Duodenal mucosa (tissue), 2 donors: ENCODE data around the gene ERC1.

Experiments
- H3K27ac ChIP-seq: one replicate; pipeline ENCODE4 v1.7.0; 2013; ENCODE audit warnings: low read depth, low read length
- H3K27me3 ChIP-seq, 2 donors: one replicate each; pipeline ENCODE4 v1.7.0; 2013; ENCODE audit warnings: low read length in 2 of 2, control low read depth in 1 of 2; ENCODE audit not compliant: insufficient read depth in 2 of 2, control insufficient read depth in 1 of 2
- H3K36me3 ChIP-seq, 2 donors: one replicate each; pipeline ENCODE4 v1.7.0; 2013; ENCODE audit warnings: low read length in 2 of 2, control low read depth in 1 of 2; ENCODE audit not compliant: insufficient read depth in 2 of 2, control insufficient read depth in 1 of 2
- H3K4me1 ChIP-seq, 2 donors: one replicate each; pipeline ENCODE4 v1.7.0; 2013; ENCODE audit warnings: low read length in 2 of 2, control low read depth in 1 of 2; ENCODE audit not compliant: insufficient read depth in 2 of 2, control insufficient read depth in 1 of 2
- H3K4me3 ChIP-seq, 2 donors: one replicate each; pipeline ENCODE4 v1.7.0; 2013; ENCODE audit warnings: low read length in 2 of 2, low read depth in 1 of 2
- H3K9ac ChIP-seq, 2 donors: one replicate each; pipeline ENCODE4 v1.7.0; 2013; ENCODE audit warnings: low read length in 2 of 2, low read depth in 1 of 2
- H3K9me3 ChIP-seq, 2 donors: one replicate each; pipeline ENCODE4 v1.7.0; 2013; ENCODE audit warnings: low read length in 2 of 2, control low read depth in 1 of 2; ENCODE audit not compliant: control insufficient read depth in 1 of 2

ERC1 gene

DNA sequence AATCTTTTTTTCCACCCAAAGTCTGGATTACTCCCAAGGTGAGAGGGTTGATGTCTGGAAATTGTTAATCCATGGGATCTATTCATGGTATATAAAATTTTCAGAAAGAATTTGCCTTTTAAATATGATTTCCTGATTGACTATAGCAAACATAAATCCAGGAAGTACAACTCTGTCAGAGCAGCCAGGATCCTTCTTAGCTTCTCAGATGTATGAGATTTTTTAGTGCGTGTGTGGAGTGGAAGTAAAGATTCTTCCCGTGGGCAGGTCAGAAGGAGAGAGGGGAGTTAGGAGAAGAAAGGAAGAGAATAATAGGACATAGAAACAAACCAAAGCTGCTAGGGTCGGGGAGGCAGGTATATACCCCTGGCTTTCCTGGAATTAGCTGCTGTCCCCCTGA lies 444.0 kb downstream of the ERC1 start:
- peaks cover 11 to 16% of the 10 kb centered on the region in 2 donors for H3K4me1 ChIP-seq
- no peak overlapping the region for H3K27ac ChIP-seq
- H3K9me3 ChIP-seq = no peaks in the 10 kb centered on the region
- H3K27me3 ChIP-seq = no peaks in the 10 kb centered on the region
- H3K9ac ChIP-seq = no peak overlapping the region
- H3K36me3 ChIP-seq = no peaks in the 10 kb centered on the region
- no peak overlapping the region for H3K4me3 ChIP-seq

DNA sequence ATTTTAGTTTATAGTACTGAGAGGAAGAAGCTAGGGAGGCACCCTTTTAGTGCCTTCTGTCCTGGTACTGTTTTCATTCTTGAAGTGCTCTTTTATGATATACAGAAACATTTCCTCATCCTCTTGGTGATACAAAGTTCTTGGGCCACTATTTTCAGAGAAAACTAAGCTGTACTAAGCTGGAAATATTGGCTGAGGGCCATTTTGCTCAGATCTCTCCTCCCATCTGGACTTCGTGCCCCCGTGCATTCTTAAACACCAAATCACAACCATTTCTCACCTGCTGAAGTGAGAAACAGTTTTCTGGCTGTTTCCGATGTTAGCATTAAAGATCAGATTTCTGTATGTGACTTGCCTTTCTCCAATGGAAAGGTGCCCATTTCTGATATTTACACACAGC lies 444.4 kb downstream of the ERC1 start:
- H3K27ac ChIP-seq = no peak overlapping the region
- H3K9ac ChIP-seq = no peak overlapping the region
- no peak overlapping the region for H3K4me3 ChIP-seq
- H3K27me3 ChIP-seq = no peaks in the 10 kb centered on the region
- H3K36me3 ChIP-seq = no peaks in the 10 kb centered on the region
- peaks cover 11 to 16% of the 10 kb centered on the region in 2 donors for H3K4me1 ChIP-seq
- H3K9me3 ChIP-seq = no peaks in the 10 kb centered on the region

GRCh38 chr12:1436015-1436414 lies 445.0 kb downstream of the ERC1 start:
- H3K4me3 ChIP-seq = no peak overlapping the region
- no peak overlapping the region for H3K27ac ChIP-seq

GRCh38 chr12:1436981-1437380 lies 446.0 kb downstream of the ERC1 start:
- H3K4me3 ChIP-seq = no peak overlapping the region
- H3K9me3 ChIP-seq = no peaks in the 10 kb centered on the region
- H3K9ac ChIP-seq = no peak overlapping the region
- H3K36me3 ChIP-seq = no peaks in the 10 kb centered on the region
- peaks cover 11 to 16% of the 10 kb centered on the region in 2 donors for H3K4me1 ChIP-seq
- no peak overlapping the region for H3K27ac ChIP-seq
- no peaks in the 10 kb centered on the region for H3K27me3 ChIP-seq

More at GRCh38 chr12:1436015-1436414, 445.0 kb downstream of the ERC1 start:
- Histone ChIP-seq H3K36me3 (no peaks in the 10 kb centered on the region), H3K27me3 (no peaks in the 10 kb centered on the region), H3K4me1 (peaks cover 11 to 16% of the 10 kb centered on the region in 2 donors), H3K9me3 (no peaks in the 10 kb centered on the region), H3K9ac (no peak overlapping the region)

DNA sequence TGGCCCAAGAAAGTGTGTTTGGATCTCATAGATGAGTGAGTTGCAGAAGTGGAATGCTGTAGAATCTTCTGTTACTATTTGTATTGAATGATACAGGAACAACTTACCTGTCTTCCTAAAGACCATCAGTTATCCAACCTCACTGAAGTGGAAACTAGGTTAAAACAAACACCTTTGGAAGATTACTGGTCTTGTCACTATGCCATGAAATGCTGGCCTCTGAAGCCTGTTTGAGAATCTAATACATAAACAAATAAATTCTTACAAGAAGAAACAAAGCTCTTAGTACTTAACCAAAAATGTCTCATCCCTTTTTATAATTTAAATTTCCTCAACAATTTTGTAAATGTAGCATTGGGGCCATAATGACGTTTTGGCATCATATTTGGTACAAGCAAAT lies 448.2 kb downstream of the ERC1 start:
- Histone ChIP-seq H3K9me3 (no peaks in the 10 kb centered on the region), H3K9ac (no peak overlapping the region), H3K36me3 (no peaks in the 10 kb centered on the region), H3K4me1 (peaks cover 11 to 16% of the 10 kb centered on the region in 2 donors), H3K27me3 (no peaks in the 10 kb centered on the region), H3K27ac (no peak overlapping the region), H3K4me3 (no peak overlapping the region)

DNA sequence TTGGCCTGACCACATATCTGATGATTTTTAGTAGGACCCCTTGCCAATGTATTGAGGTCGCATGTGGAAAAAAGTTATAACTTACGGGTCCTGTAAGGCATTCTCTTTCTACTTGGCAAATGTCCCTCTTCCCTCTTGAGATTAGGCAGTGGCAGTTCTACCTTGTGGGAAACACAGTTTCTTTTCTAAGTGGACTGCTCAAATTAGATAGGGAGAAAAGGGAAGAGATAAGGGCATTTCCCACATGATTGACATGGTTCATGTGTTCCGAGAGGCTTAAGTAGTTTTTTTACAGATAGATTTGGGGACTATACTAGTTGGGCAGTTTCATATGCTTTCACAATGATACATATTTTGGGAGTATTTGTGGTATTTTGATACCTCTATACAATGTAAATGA lies 448.7 kb downstream of the ERC1 start:
- Histone ChIP-seq H3K27ac (no peak overlapping the region), H3K9me3 (no peaks in the 10 kb centered on the region), H3K9ac (no peak overlapping the region), H3K27me3 (no peaks in the 10 kb centered on the region), H3K36me3 (no peaks in the 10 kb centered on the region), H3K4me3 (no peak overlapping the region), H3K4me1 (peaks cover 11 to 13% of the 10 kb centered on the region in 2 donors)

DNA sequence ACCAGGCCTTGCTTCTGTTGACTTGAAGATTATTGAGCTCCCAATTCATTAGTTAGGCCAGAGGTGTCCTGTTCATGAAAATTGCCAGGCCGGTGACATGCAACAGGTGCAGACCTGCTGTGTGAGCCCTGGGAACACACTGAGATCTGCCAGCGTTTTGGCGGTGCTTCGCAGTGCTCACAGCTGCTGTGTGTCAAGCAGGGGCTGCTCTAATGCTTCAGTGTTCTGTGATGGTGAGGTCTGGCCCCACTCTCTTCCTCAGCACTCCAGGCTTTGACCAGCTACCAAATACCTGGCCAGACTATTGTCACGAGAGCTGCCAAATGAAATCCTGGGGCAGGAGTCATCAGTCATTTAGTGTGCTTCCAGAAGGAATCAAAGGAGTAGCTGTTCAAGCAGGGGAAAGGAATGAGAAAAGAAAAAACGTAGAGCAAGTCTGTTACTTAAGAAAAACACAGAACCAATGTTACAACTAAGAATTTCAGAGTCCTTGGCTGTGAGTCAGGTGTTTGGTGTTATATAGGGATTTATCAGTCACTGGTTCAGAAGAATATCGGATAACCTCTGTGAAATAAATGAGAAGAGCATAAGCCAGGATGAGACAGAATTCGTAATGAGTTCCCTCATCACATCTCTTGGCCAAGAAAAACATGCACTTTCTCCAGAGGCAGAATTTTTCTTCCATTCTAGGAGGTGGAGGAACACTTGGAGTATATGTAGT lies 452.6 kb downstream of the ERC1 start:
- Histone ChIP-seq H3K9ac (no peak overlapping the region), H3K27me3 (no peaks in the 10 kb centered on the region), H3K9me3 (no peaks in the 10 kb centered on the region), H3K4me1 (no peaks in the 10 kb centered on the region), H3K27ac (no peak overlapping the region), H3K4me3 (no peak overlapping the region), H3K36me3 (peaks cover under 1 to 4% of the 10 kb centered on the region in 2 donors)

DNA sequence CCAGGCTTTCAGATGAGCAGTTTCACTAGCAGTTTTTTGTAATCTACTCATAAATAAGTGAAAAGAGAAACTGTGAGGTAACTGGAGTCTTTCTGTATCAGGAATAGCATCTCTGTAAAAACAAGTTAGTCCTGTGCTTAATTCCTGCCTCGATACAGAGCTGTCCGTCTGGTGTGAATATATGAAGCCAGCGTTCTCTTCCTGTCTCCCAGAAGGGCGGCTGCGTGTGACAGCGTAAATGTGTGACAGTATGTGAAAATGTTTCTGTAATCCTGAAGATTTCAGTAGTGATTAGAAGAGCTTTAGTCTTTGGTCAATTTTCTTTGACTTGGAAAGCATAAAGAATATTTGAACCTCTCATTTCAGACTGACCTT lies 453.1 kb downstream of the ERC1 start:
- no peaks in the 10 kb centered on the region for H3K4me1 ChIP-seq
- H3K9me3 ChIP-seq = no peaks in the 10 kb centered on the region
- H3K27ac ChIP-seq = no peak overlapping the region
- no peaks in the 10 kb centered on the region for H3K27me3 ChIP-seq
- no peak overlapping the region for H3K9ac ChIP-seq
- H3K36me3 ChIP-seq = peaks cover 3 to 7% of the 10 kb centered on the region in 2 donors
- no peak overlapping the region for H3K4me3 ChIP-seq

GRCh38 chr12:1445807-1446206 lies 454.8 kb downstream of the ERC1 start:
- H3K9ac ChIP-seq = no peak overlapping the region
- H3K4me1 ChIP-seq = no peaks in the 10 kb centered on the region
- no peaks in the 10 kb centered on the region for H3K9me3 ChIP-seq
- H3K36me3 ChIP-seq = peaks cover 3 to 7% of the 10 kb centered on the region in 2 donors
- no peaks in the 10 kb centered on the region for H3K27me3 ChIP-seq
- no peak overlapping the region for H3K4me3 ChIP-seq
- no peak overlapping the region for H3K27ac ChIP-seq

GRCh38 chr12:1448336-1448735 lies 457.3 kb downstream of the ERC1 start:
- Histone ChIP-seq H3K27ac (no peak overlapping the region), H3K36me3 (peaks cover 3 to 7% of the 10 kb centered on the region in 2 donors), H3K4me3 (no peak overlapping the region)

More at GRCh38 chr12:1448336-1448735, 457.3 kb downstream of the ERC1 start:
- Histone ChIP-seq H3K4me1 (no peaks in the 10 kb centered on the region), H3K27me3 (no peaks in the 10 kb centered on the region), H3K9ac (no peak overlapping the region), H3K9me3 (no peaks in the 10 kb centered on the region)
